ENCODE measurements around the gene CDHR2. TPM values are rescaled to one million over a fixed set of nuclear protein-coding genes. Genes with fewer than 3 reads are reported as not detected.
A peak's percentile ranks its signal among the peaks of the same experiment; 100 is the strongest.

Gene CDHR2
- total and polyA plus RNA-seq, 2 donors, result not detected

GRCh38 chr5:176624938-176625337 lies 75.8 kb downstream of the CDHR2 start:
- no peaks in the 10 kb centered on the region for H3K4me1 ChIP-seq (ENCODE audit: insufficient read depth)
- DNase-seq (ENCODE audit: extremely low spot score), result no peak
- WGBS, result 62% methylated on average over 9 of the region's 9 CpGs
- H3K27ac ChIP-seq (ENCODE audit: low read depth), result no peak overlapping the region
- H3K4me3 ChIP-seq (ENCODE audit: low read depth, low read length), result no peak overlapping the region
- no peaks in the 10 kb centered on the region for H3K36me3 ChIP-seq (ENCODE audit: insufficient read depth)

GRCh38 chr5:176625512-176625911 lies 76.4 kb downstream of the CDHR2 start:
- H3K27ac ChIP-seq (ENCODE audit: low read depth), result no peak overlapping the region
- H3K4me3 ChIP-seq (ENCODE audit: low read depth, low read length), result no peak overlapping the region
- no peak for DNase-seq (ENCODE audit: extremely low spot score)
- no peaks in the 10 kb centered on the region for H3K36me3 ChIP-seq (ENCODE audit: insufficient read depth)
- H3K4me1 ChIP-seq (ENCODE audit: insufficient read depth), result no peaks in the 10 kb centered on the region
- WGBS, result 67% methylated on average over 2 of the region's 2 CpGs

- no peaks in the 10 kb centered on the region for H3K36me3 ChIP-seq (ENCODE audit: insufficient read depth)
- WGBS, result 30% methylated on average over 25 of the region's 25 CpGs
- no peaks in the 10 kb centered on the region for H3K4me1 ChIP-seq (ENCODE audit: insufficient read depth)
- H3K27ac ChIP-seq (ENCODE audit: low read depth), result no peak overlapping the region
- DNase-seq (ENCODE audit: extremely low spot score), result no peak
- no peak overlapping the region for H3K4me3 ChIP-seq (ENCODE audit: low read depth, low read length)
These were observed 77.1 kb downstream of the CDHR2 start for GRCh38 chr5:176625966-176626875.

DNA sequence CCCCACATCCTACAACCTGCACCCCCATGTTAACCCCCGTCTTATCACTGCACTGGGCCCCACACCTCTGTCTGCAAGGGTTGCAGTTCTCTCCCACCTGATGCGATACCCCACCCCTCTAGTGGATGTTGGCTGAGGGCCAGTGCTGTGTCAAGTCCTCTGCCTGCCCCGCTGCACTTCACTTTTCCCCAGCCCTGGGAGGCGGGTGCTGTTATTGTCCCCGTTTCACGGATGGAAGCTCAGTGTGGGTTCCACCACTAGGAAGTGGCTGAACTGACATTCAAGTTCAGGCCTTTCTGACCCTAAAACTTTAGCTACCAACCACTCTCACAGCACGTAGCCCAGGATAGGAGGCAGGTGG lies 77.7 kb downstream of the CDHR2 start:
- no peak overlapping the region for H3K27ac ChIP-seq (ENCODE audit: low read depth)
- WGBS, result 45% methylated on average over 7 of the region's 7 CpGs
- H3K4me3 ChIP-seq (ENCODE audit: low read depth, low read length), result no peak overlapping the region
- H3K36me3 ChIP-seq (ENCODE audit: insufficient read depth), result no peaks in the 10 kb centered on the region
- DNase-seq (ENCODE audit: extremely low spot score), result no peak
- H3K4me1 ChIP-seq (ENCODE audit: insufficient read depth), result no peaks in the 10 kb centered on the region

DNA sequence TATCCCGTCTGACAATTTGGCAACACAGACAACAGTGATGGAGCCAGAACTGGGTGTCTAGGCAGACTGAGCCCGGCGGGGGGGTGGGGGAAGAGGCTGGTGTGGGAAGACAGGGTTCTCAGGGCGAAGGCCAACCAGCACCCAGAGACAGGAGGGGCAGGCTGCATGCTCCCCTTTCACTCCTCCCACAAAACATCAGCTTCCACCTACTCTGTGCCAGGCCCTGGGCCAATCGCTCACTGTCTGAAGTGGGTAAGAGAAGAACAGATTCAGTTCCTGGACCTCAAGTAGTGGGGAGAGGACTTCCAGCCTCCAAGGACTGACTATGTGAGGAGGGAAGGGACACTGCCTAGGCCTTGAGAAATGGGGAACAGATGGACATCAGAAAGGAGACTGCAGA lies 78.4 kb downstream of the CDHR2 start:
- DNase-seq (ENCODE audit: extremely low spot score), result no peak
- no peaks in the 10 kb centered on the region for H3K4me1 ChIP-seq (ENCODE audit: insufficient read depth)
- H3K36me3 ChIP-seq (ENCODE audit: insufficient read depth), result no peaks in the 10 kb centered on the region
- H3K4me3 ChIP-seq (ENCODE audit: low read depth, low read length), result no peak overlapping the region
- WGBS, result 79% methylated on average over 5 of the region's 5 CpGs
- H3K27ac ChIP-seq (ENCODE audit: low read depth), result no peak overlapping the region

GRCh38 chr5:176628406-176629228 lies 79.5 kb downstream of the CDHR2 start:
- no peak for DNase-seq (ENCODE audit: extremely low spot score)

GRCh38 chr5:176629317-176629852 lies 80.2 kb downstream of the CDHR2 start:
- H3K36me3 ChIP-seq (ENCODE audit: insufficient read depth), result no peaks in the 10 kb centered on the region
- no peak for DNase-seq (ENCODE audit: extremely low spot score)
- no peaks in the 10 kb centered on the region for H3K4me1 ChIP-seq (ENCODE audit: insufficient read depth)
- no peak overlapping the region for H3K4me3 ChIP-seq (ENCODE audit: low read depth, low read length)
- 4% methylated on average over 34 of the region's 34 CpGs for WGBS
- H3K27ac ChIP-seq (ENCODE audit: low read depth), result no peak overlapping the region

More at GRCh38 chr5:176628406-176629228, 79.5 kb downstream of the CDHR2 start:
- H3K27ac ChIP-seq (ENCODE audit: low read depth), result no peak overlapping the region
- 50% methylated on average over 13 of the region's 13 CpGs for WGBS
- H3K4me1 ChIP-seq (ENCODE audit: insufficient read depth), result no peaks in the 10 kb centered on the region
- H3K36me3 ChIP-seq (ENCODE audit: insufficient read depth), result no peaks in the 10 kb centered on the region
- H3K4me3 ChIP-seq (ENCODE audit: low read depth, low read length), result no peak overlapping the region

DNA sequence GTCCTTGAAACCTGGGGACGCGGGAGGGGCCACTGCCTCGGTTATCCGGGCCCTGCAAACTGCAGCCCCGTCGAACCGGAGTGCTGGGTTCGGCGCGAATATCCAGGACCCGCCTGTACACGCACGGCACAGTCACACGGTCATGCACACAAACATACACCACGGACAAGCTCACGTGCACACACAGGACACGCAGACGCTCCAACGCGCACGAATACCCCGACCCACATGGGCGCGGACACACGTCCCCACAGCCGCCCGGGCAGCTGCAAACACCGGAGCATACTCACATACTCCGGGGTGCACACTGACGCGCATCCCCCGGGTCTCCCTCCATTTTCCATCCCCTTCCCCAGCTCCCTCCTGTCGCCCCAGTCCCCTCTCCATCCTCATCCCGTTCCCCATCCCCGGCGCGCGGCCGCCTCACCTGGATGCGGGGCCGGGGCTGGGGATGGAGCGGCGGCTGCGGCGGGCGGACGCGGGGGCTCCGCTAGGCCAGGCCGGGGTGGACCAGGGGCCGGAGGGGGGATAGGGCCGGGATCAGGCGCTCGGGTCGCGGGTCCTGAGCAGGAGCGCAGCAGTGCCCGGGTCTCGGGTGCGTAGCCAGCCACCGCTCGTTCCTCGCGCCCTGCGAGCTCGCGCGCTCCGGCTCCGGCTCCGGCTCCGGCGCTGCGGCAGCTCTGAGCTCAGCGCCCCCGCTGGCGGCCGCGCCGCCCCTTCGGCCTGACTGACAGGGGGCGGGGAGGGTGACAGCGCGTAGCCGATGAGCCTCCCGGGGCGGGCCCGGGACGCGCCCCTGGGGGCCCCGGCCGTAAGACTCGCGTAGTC lies 80.9 kb downstream of the CDHR2 start, which contains the start of the genes EIF4E1B and SNCB:
TSS of gene EIF4E1B (plus strand) at position 823 of the 828 bp plus-strand sequence. CDS start 12,113 bp downstream, outside the sequence.
TSS of gene SNCB (minus strand) at position 682 of the 828 bp plus-strand sequence. CDS start 880 bp downstream, outside the sequence.
- Histone ChIP-seq H3K4me3 (ENCODE audit: low read depth, low read length) (peak within 1 kb of the TSS; percentile 26), H3K27ac (ENCODE audit: low read depth) (no peak within 1 kb of the TSS), H3K36me3 (ENCODE audit: insufficient read depth) (no peaks in the 10 kb centered on the region), H3K4me1 (ENCODE audit: insufficient read depth) (no peaks in the 10 kb centered on the region)
- DNase-seq (ENCODE audit: extremely low spot score), result no peak
- WGBS, result 1% methylated on average over 94 of the region's 94 CpGs

- H3K27ac ChIP-seq (ENCODE audit: low read depth), result no peak overlapping the region
- no peak for DNase-seq (ENCODE audit: extremely low spot score)
- H3K4me3 ChIP-seq (ENCODE audit: low read depth, low read length), result peak overlapping the region; percentile 26
- 8% methylated on average over 20 of the region's 20 CpGs for WGBS
- H3K36me3 ChIP-seq (ENCODE audit: insufficient read depth), result no peaks in the 10 kb centered on the region
- H3K4me1 ChIP-seq (ENCODE audit: insufficient read depth), result no peaks in the 10 kb centered on the region
These were observed 81.6 kb downstream of the CDHR2 start for GRCh38 chr5:176630681-176631222.

- no peaks in the 10 kb centered on the region for H3K4me1 ChIP-seq (ENCODE audit: insufficient read depth)
- H3K4me3 ChIP-seq (ENCODE audit: low read depth, low read length), result no peak overlapping the region
- H3K36me3 ChIP-seq (ENCODE audit: insufficient read depth), result no peaks in the 10 kb centered on the region
- WGBS, result 79% methylated on average over 7 of the region's 7 CpGs
- H3K27ac ChIP-seq (ENCODE audit: low read depth), result no peak overlapping the region
- DNase-seq (ENCODE audit: extremely low spot score), result no peak
These were observed 82.5 kb downstream of the CDHR2 start for GRCh38 chr5:176631383-176632200.

GRCh38 chr5:176632745-176633144 lies 83.6 kb downstream of the CDHR2 start:
- WGBS, result 85% methylated on average over 2 of the region's 2 CpGs
- DNase-seq (ENCODE audit: extremely low spot score), result no peak
- no peak overlapping the region for H3K4me3 ChIP-seq (ENCODE audit: low read depth, low read length)
- no peak overlapping the region for H3K27ac ChIP-seq (ENCODE audit: low read depth)
- H3K4me1 ChIP-seq (ENCODE audit: insufficient read depth), result no peaks in the 10 kb centered on the region
- no peaks in the 10 kb centered on the region for H3K36me3 ChIP-seq (ENCODE audit: insufficient read depth)

DNA sequence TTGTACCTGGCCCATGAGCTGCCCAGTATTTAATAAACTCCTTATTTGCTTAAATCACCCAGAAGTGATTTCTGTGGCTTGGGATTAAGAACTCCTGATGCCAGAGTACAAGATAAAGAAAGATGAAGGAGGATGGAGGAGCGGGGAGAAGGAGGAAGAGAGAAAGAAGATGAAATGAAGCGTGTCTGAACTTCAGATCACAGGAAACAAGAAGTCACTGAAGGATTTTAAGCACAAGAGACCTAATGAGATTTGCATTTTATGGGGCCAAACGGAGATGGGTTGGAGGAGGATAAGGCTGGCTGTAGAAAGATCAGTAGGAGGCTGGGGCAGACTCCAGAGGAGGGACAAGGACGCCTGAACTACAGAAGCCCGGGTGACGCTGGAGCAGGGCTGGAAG lies 84.5 kb downstream of the CDHR2 start:
- H3K4me1 ChIP-seq (ENCODE audit: insufficient read depth), result no peaks in the 10 kb centered on the region
- no peaks in the 10 kb centered on the region for H3K36me3 ChIP-seq (ENCODE audit: insufficient read depth)
- DNase-seq (ENCODE audit: extremely low spot score), result no peak
- 12% methylated on average over 6 of the region's 6 CpGs for WGBS
- no peak overlapping the region for H3K27ac ChIP-seq (ENCODE audit: low read depth)
- H3K4me3 ChIP-seq (ENCODE audit: low read depth, low read length), result no peak overlapping the region

Data from urinary bladder (tissue), 4 donors.